GM19324 (cell line): Measurements from ENCODE around the gene NECAB2.

Experiments used
- ATAC-seq: cut with Tn5 transposase; IDR thresholded peaks from one replicate; pipeline ENCODE4 v1.9.1; 2021; ENCODE audit warnings: mild to moderate bottlenecking, moderate library complexity; ENCODE audit not compliant: unreplicated experiment, low FRiP score

NECAB2 gene

GRCh38 chr16:83981799-83982198, 13.8 kb downstream of the NECAB2 start:
- ATAC-seq: no peak

GRCh38 chr16:83983491-83983890, 15.4 kb downstream of the NECAB2 start:
- ATAC-seq: no peak

GRCh38 chr16:83989300-83989699, 21.3 kb downstream of the NECAB2 start:
- no peak for ATAC-seq

- ATAC-seq: no peak
Measured at GRCh38 chr16:83990492-83990891, 22.4 kb downstream of the NECAB2 start.

GRCh38 chr16:83992624-83993023, 24.6 kb downstream of the NECAB2 start:
- no peak for ATAC-seq

- ATAC-seq: no peak
Measured at GRCh38 chr16:83994087-83994486, 26.0 kb downstream of the NECAB2 start.

- no peak for ATAC-seq
Measured at GRCh38 chr16:83994703-83995102, 26.7 kb downstream of the NECAB2 start.

- ATAC-seq: no peak
Measured at GRCh38 chr16:83995754-83996153, 27.7 kb downstream of the NECAB2 start.

- no peak for ATAC-seq
Measured at GRCh38 chr16:83996481-83997252, 28.6 kb downstream of the NECAB2 start.

- no peak for ATAC-seq
Measured at GRCh38 chr16:83998091-83998490, 30.0 kb downstream of the NECAB2 start.

GRCh38 chr16:84000989-84001642, 33.1 kb downstream of the NECAB2 start:
- no peak for ATAC-seq

- ATAC-seq: no peak
Measured at GRCh38 chr16:84001726-84002125, 33.7 kb downstream of the NECAB2 start.

- no peak for ATAC-seq
Measured at GRCh38 chr16:84003038-84003437, 35.0 kb downstream of the NECAB2 start.

GRCh38 chr16:84004442-84004841, 36.4 kb downstream of the NECAB2 start:
- ATAC-seq: no peak

- no peak for ATAC-seq
Measured at GRCh38 chr16:84005391-84005790, 37.3 kb downstream of the NECAB2 start.

GRCh38 chr16:84007520-84007919, 39.5 kb downstream of the NECAB2 start:
- no peak for ATAC-seq

- ATAC-seq: no peak
Measured at GRCh38 chr16:84007965-84008364, 39.9 kb downstream of the NECAB2 start.

- no peak for ATAC-seq
Measured at GRCh38 chr16:84009282-84009681, 41.2 kb downstream of the NECAB2 start.

GRCh38 chr16:84013787-84014569, 45.9 kb downstream of the NECAB2 start:
- ATAC-seq: no peak

GRCh38 chr16:84014570-84015327, 46.7 kb downstream of the NECAB2 start:
- ATAC-seq: no peak

- no peak for ATAC-seq
Measured at GRCh38 chr16:84015399-84015798, 47.4 kb downstream of the NECAB2 start.
